BE2C (cell line): Measurements from ENCODE around the gene GLI3.

Experiments
- DNase-seq: peaks from one replicate; pipeline ENCODE4 v3.0.0-alpha.2; 2020
- H3K27me3 ChIP-seq: fragments of 250-450 bp; sonication (Bioruptor Pico); 2 replicates; pipeline ENCODE4 v1.5.1; 2020; ENCODE audit warnings: mild to moderate bottlenecking
- H3K36me3 ChIP-seq: fragments of 250-450 bp; sonication (Bioruptor Pico); 2 replicates; pipeline ENCODE4 v1.5.1; 2020; ENCODE audit warnings: mild to moderate bottlenecking
- H3K4me1 ChIP-seq: fragments of 250-450 bp; sonication (Bioruptor Pico); 2 replicates; pipeline ENCODE4 v1.5.1; 2020
- H3K4me3 ChIP-seq: 2 replicates; pipeline ENCODE4 v1.5.1; 2011; ENCODE audit warnings: low read depth, low read length
- H3K9me3 ChIP-seq: fragments of 250-450 bp; sonication (Bioruptor Pico); 2 replicates; pipeline ENCODE4 v1.5.1; 2020
- CTCF ChIP-seq: IDR thresholded peaks from 2 replicates; pipeline ENCODE4 v1.5.1; 2012; ENCODE audit warnings: mild to moderate bottlenecking, low read depth, low read length

Gene GLI3

GRCh38 chr7:42241424-42241823 lies 4.4 kb upstream of the GLI3 start:
- H3K9me3 ChIP-seq, result no peaks in the 10 kb centered on the region
- no peaks in the 10 kb centered on the region for H3K4me1 ChIP-seq
- no peak overlapping the region for H3K4me3 ChIP-seq
- H3K27me3 ChIP-seq, result peaks cover 24% of the 10 kb centered on the region
- no peak for TF ChIP-seq CTCF
- H3K36me3 ChIP-seq, result no peaks in the 10 kb centered on the region
- DNase-seq, result no peak

GRCh38 chr7:42240416-42240815 lies 3.4 kb upstream of the GLI3 start:
- no peak for DNase-seq
- Histone ChIP-seq H3K9me3 (no peaks in the 10 kb centered on the region), H3K36me3 (no peaks in the 10 kb centered on the region), H3K4me3 (no peak overlapping the region), H3K27me3 (peaks cover 34% of the 10 kb centered on the region), H3K4me1 (no peaks in the 10 kb centered on the region)
- no peak for TF ChIP-seq CTCF

- no peak overlapping the region for H3K4me3 ChIP-seq
- peaks cover 50% of the 10 kb centered on the region for H3K27me3 ChIP-seq
- no peak for DNase-seq
Measured at GRCh38 chr7:42238709-42239366, 1.8 kb upstream of the GLI3 start.

GRCh38 chr7:42237811-42238541 lies 967 bp upstream of the GLI3 start:
- Histone ChIP-seq H3K27me3 (peaks cover 58% of the 10 kb centered on the region), H3K9me3 (no peaks in the 10 kb centered on the region), H3K4me3 (peak overlapping the region; percentile 29; the same call in 1 of the 2 replicates), H3K36me3 (no peaks in the 10 kb centered on the region), H3K4me1 (no peaks in the 10 kb centered on the region)
- DNase-seq, result no peak
- no peak for TF ChIP-seq CTCF

More at GRCh38 chr7:42238709-42239366, 1.8 kb upstream of the GLI3 start:
- H3K9me3 ChIP-seq, result no peaks in the 10 kb centered on the region
- H3K4me1 ChIP-seq, result no peaks in the 10 kb centered on the region
- H3K36me3 ChIP-seq, result no peaks in the 10 kb centered on the region
- no peak for TF ChIP-seq CTCF

- H3K9me3 ChIP-seq, result no peaks in the 10 kb centered on the region
- DNase-seq, result no peak
- H3K27me3 ChIP-seq, result peaks cover 66% of the 10 kb centered on the region
- TF ChIP-seq CTCF, result no peak
- no peaks in the 10 kb centered on the region for H3K36me3 ChIP-seq
- no peaks in the 10 kb centered on the region for H3K4me1 ChIP-seq
- H3K4me3 ChIP-seq, result no peak overlapping the region
Measured at GRCh38 chr7:42236266-42236975, 588 bp downstream of the GLI3 start.
